ENCODE data around the gene RDH12. TPM values are rescaled to one million over a fixed set of nuclear protein-coding genes. Genes with fewer than 3 reads are reported as not detected.

Gene RDH12
- polyA plus RNA-seq, 1 donor from 2014 or later = not detected

GRCh38 chr14:67734675-67735074 lies 33.0 kb downstream of the RDH12 start:
- H3K27me3 ChIP-seq (ENCODE audit: insufficient read depth, low read depth, low read length) = no peaks in the 10 kb centered on the region
- TF ChIP-seq, protein P1, sequence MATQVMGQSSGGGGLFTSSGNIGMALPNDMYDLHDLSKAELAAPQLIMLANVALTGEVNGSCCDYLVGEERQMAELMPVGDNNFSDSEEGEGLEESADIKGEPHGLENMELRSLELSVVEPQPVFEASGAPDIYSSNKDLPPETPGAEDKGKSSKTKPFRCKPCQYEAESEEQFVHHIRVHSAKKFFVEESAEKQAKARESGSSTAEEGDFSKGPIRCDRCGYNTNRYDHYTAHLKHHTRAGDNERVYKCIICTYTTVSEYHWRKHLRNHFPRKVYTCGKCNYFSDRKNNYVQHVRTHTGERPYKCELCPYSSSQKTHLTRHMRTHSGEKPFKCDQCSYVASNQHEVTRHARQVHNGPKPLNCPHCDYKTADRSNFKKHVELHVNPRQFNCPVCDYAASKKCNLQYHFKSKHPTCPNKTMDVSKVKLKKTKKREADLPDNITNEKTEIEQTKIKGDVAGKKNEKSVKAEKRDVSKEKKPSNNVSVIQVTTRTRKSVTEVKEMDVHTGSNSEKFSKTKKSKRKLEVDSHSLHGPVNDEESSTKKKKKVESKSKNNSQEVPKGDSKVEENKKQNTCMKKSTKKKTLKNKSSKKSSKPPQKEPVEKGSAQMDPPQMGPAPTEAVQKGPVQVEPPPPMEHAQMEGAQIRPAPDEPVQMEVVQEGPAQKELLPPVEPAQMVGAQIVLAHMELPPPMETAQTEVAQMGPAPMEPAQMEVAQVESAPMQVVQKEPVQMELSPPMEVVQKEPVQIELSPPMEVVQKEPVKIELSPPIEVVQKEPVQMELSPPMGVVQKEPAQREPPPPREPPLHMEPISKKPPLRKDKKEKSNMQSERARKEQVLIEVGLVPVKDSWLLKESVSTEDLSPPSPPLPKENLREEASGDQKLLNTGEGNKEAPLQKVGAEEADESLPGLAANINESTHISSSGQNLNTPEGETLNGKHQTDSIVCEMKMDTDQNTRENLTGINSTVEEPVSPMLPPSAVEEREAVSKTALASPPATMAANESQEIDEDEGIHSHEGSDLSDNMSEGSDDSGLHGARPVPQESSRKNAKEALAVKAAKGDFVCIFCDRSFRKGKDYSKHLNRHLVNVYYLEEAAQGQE (IDR thresholded peaks at IDR 0.05; ENCODE audit: borderline replicate concordance) = no peak
- TF ChIP-seq EP300 (conservative IDR thresholded peaks at IDR 0.05; ENCODE audit: poor library complexity, severe bottlenecking) (no peak), RAD21 (conservative IDR thresholded peaks at IDR 0.05) (no peak), MXI1 (conservative IDR thresholded peaks at IDR 0.05; ENCODE audit: poor library complexity, severe bottlenecking) (no peak), TAF1 (IDR thresholded peaks at IDR 0.05; ENCODE audit: low read depth) (no peak), POLR2AphosphoS5 (IDR thresholded peaks at IDR 0.05) (no peak), SMC3 (conservative IDR thresholded peaks at IDR 0.05; ENCODE audit: poor library complexity) (no peak), EZH2 (IDR thresholded peaks at IDR 0.05; ENCODE audit: borderline replicate concordance, insufficient read depth, low read length, poor library complexity, severe bottlenecking) (no peak)
- TF ChIP-seq, protein P2, sequence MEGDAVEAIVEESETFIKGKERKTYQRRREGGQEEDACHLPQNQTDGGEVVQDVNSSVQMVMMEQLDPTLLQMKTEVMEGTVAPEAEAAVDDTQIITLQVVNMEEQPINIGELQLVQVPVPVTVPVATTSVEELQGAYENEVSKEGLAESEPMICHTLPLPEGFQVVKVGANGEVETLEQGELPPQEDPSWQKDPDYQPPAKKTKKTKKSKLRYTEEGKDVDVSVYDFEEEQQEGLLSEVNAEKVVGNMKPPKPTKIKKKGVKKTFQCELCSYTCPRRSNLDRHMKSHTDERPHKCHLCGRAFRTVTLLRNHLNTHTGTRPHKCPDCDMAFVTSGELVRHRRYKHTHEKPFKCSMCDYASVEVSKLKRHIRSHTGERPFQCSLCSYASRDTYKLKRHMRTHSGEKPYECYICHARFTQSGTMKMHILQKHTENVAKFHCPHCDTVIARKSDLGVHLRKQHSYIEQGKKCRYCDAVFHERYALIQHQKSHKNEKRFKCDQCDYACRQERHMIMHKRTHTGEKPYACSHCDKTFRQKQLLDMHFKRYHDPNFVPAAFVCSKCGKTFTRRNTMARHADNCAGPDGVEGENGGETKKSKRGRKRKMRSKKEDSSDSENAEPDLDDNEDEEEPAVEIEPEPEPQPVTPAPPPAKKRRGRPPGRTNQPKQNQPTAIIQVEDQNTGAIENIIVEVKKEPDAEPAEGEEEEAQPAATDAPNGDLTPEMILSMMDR (IDR thresholded peaks at IDR 0.05; ENCODE audit: poor library complexity, severe bottlenecking) = no peak
- H3K79me2 ChIP-seq (replicated peaks; ENCODE audit: insufficient read depth, low read length) = no peaks in the 10 kb centered on the region
- H3F3A ChIP-seq (ENCODE audit: insufficient read depth, low read length, poor library complexity, severe bottlenecking) = no peaks in the 10 kb centered on the region
- H3K9me2 ChIP-seq (ENCODE audit: insufficient read depth, low read length) = no peaks in the 10 kb centered on the region
- no peak overlapping the region for H2AFZ ChIP-seq (ENCODE audit: low read depth, low read length)
- no peak overlapping the region for H3K4me3 ChIP-seq (ENCODE audit: low read length)
- H3K9me3 ChIP-seq (ENCODE audit: low read length) = no peaks in the 10 kb centered on the region
- H3K9ac ChIP-seq (ENCODE audit: low read length) = no peak overlapping the region
- no peak overlapping the region for H3K27ac ChIP-seq (ENCODE audit: low read length)
- H4K20me1 ChIP-seq (ENCODE audit: insufficient read depth) = no peaks in the 10 kb centered on the region
- H3K36me3 ChIP-seq (ENCODE audit: insufficient read depth, low read length) = no peaks in the 10 kb centered on the region
- H3K4me2 ChIP-seq (ENCODE audit: low read length) = no peak overlapping the region

- no peaks in the 10 kb centered on the region for H3K79me2 ChIP-seq (replicated peaks; ENCODE audit: insufficient read depth, low read length)
- H3F3A ChIP-seq (ENCODE audit: insufficient read depth, low read length, poor library complexity, severe bottlenecking) = no peaks in the 10 kb centered on the region
- no peak overlapping the region for H3K9ac ChIP-seq (ENCODE audit: low read length)
- no peaks in the 10 kb centered on the region for H4K20me1 ChIP-seq (ENCODE audit: insufficient read depth)
- TF ChIP-seq EP300 (conservative IDR thresholded peaks at IDR 0.05; ENCODE audit: poor library complexity, severe bottlenecking) = no peak
- TF ChIP-seq, protein P1 (IDR thresholded peaks at IDR 0.05; ENCODE audit: borderline replicate concordance) = no peak
- H3K27me3 ChIP-seq (ENCODE audit: insufficient read depth, low read depth, low read length) = no peaks in the 10 kb centered on the region
- no peak overlapping the region for H2AFZ ChIP-seq (ENCODE audit: low read depth, low read length)
- H3K27ac ChIP-seq (ENCODE audit: low read length) = no peak overlapping the region
- H3K9me2 ChIP-seq (ENCODE audit: insufficient read depth, low read length) = no peaks in the 10 kb centered on the region
- no peaks in the 10 kb centered on the region for H3K9me3 ChIP-seq (ENCODE audit: low read length)
- no peaks in the 10 kb centered on the region for H3K36me3 ChIP-seq (ENCODE audit: insufficient read depth, low read length)
- no peak overlapping the region for H3K4me3 ChIP-seq (ENCODE audit: low read length)
- H3K4me2 ChIP-seq (ENCODE audit: low read length) = no peak overlapping the region
Observed at GRCh38 chr14:67735336-67736147, 33.9 kb downstream of the RDH12 start.

Data from neural cell (in vitro differentiated cells).